HG03139 (cell line): Measurements from ENCODE around the gene CLASP1.
"Not testable (repeated sequence)": the region's sequence is repeated elsewhere in the genome, so short reads cannot be mapped to it uniquely, and the experiment has no call there.

Experiments used
- ATAC-seq: cut with Tn5 transposase; IDR thresholded peaks from one replicate; pipeline ENCODE4 v1.9.1; 2021; ENCODE audit not compliant: unreplicated experiment

CLASP1 gene

GRCh38 chr2:121662656-121663055, 13.4 kb upstream of the CLASP1 start:
- no peak for ATAC-seq

GRCh38 chr2:121659933-121660332, 10.7 kb upstream of the CLASP1 start:
- no peak for ATAC-seq

- not testable (repeated sequence) for ATAC-seq
Observed at GRCh38 chr2:121658393-121658792, 9.1 kb upstream of the CLASP1 start.

- ATAC-seq = no peak
Observed at GRCh38 chr2:121653035-121653434, 3.8 kb upstream of the CLASP1 start.

- no peak for ATAC-seq
Observed at GRCh38 chr2:121650315-121650930, 1.2 kb upstream of the CLASP1 start.

- peak; percentile 89 for ATAC-seq
Observed at GRCh38 chr2:121649596-121650314, 493 bp upstream of the CLASP1 start.

DNA sequence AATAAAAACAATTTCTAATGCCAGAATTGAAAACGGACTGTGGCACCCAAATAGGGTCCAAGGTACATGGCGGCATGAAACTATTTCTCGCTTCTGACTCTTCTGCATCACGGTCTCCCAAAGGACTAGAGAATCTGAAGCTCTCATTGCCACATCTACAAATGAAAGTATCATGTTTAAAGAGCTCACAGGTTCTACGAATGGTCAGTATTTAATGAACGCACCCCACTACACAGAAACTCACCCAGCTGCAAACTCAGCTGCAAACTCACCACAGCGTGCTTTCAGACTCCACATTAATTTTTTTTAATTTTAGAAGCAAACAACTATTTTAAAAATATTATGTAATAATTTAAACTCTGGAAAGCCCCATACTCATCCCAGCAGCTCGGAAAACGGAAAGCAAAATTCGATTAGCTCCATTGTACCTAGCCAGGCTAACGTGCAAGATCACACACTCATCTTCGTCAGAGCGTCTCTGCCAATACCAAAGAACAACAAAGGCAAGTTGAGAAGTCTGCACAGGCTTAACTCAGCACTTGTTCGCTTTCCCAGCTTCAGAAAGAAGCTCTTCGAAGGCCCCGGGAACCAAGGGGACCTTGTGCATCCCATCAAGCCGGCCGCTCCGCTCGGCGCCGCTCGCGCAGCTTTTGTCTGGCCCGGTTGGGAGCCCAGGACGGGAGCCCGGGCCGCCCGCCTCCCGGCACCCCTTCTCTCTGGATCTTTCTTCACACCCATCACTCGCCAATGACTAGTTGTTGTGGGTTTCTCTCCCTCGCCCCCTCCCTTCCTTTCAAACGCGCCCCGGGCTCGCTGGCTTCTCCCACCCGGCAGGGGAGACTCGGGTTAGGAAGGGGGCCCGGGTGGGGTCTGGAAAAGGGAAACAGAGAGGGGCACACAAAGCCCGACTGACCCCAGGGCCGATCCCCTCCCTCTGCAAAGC, 785 bp downstream of the CLASP1 start:
- ATAC-seq = no peak

DNA sequence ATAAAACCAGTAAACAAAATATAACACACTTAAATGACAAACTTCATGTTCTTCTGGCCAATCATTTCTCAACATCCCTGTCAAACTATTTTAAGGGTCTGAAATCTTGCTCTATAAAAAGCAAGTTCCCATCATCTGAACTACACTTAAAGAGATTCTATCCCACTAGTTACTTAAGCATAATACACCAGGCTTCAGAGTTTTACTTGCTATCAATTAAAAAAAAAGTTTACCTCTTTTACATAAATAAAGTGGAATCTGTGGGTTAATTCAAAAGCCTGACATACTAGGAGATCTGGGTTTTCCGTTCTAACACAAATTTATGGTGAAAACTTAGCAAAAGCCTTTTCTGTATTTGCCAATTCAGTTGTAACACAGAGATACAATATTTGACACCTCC, 1.9 kb downstream of the CLASP1 start:
- ATAC-seq = no peak

GRCh38 chr2:121644715-121645114, 4.5 kb downstream of the CLASP1 start:
- no peak for ATAC-seq

GRCh38 chr2:121643877-121644276, 5.4 kb downstream of the CLASP1 start:
- ATAC-seq = no peak

DNA sequence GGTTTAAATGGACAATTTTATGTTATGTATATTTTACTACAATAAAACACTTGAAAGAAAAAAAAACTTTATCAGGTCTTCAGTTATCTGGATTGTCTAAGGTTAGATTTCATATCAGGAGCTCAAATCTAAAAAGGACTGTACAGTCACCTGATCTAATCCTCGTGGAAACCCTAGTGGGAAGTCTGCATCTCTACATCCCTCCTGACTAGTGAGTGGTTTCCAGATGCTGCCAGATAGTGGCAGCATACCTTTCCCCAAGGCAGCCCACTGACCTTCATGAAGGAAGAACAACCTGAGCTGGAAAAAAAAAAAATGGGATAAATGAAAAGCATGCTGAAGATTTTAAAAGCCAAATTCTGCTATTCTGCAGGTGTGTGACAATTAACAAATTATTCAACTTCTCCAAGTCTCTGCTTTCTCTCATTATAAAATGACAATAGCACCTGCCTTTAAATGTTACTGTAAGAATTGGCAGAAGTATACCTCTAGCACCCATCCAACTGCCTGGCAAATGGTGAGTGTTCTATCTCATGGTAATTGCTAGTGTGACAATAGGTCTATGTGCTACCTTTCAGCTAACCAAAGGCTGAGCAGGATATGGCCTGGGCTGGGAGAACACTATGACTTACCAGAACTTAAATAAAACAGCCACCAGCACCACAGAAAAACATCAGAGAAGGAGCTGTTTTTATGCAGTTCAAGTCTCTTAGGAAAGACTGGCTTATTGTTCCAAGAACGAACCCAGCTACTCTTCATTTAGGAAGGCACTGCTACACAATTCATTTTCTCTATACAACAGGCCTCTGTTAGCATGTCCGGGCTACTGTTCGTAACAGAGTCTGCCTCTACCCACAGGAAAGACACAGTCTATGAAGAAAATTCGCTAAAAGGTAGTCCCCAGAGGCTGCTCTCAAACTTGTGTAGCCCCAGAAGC, 8.6 kb downstream of the CLASP1 start:
- no peak for ATAC-seq

GRCh38 chr2:121639846-121640245, 9.4 kb downstream of the CLASP1 start:
- not testable (repeated sequence) for ATAC-seq

- no peak for ATAC-seq
Observed at GRCh38 chr2:121638333-121638732, 10.9 kb downstream of the CLASP1 start.

GRCh38 chr2:121635371-121635770, 13.9 kb downstream of the CLASP1 start:
- ATAC-seq = no peak

GRCh38 chr2:121634354-121635307, 14.6 kb downstream of the CLASP1 start:
- no peak for ATAC-seq

GRCh38 chr2:121633463-121633862, 15.8 kb downstream of the CLASP1 start:
- no peak for ATAC-seq

- ATAC-seq = no peak
Observed at GRCh38 chr2:121627525-121628050, 21.7 kb downstream of the CLASP1 start.

- no peak for ATAC-seq
Observed at GRCh38 chr2:121626777-121627524, 22.3 kb downstream of the CLASP1 start.
